Measurements from ENCODE around the gene OMA1. TPM values are rescaled to one million over a fixed set of nuclear protein-coding genes. Genes with fewer than 3 reads are reported as not detected.

The OMA1 gene
- polyA plus RNA-seq, 1 donor (not counting 4 experiments of a cell fraction or from before 2014, with no cell fraction given) = 16.3 TPM

DNA sequence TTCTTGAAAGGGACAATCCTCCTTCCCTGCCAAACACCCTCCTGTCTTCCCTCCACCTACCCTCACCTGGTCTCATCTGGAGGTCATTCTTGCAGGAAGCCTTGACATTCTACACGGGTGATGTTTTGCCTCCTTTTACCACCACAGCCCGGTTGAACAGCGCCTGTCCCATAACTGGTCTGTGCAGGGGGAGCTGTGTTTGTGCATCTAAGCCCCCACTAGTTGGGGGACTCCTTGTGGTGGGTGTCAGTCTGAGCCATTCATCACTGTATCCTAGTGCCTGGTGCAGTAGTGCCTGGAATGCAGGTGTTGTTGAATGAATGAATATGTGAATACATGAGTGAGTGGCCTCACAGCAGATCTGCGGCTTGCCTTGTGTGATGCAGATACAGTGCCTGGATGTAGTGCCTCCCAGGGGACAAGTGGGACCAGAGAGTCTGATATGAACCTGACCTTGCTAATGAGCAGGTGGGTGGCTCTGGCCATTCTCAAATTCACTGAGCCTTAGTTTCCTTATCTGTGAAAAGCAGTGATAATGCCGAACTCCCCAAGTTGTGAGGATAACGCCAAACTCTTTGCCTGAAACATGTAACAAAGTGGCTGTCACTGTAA lies 79.8 kb downstream of the OMA1 start:
- Histone ChIP-seq H4K20me1 (ENCODE audit: control insufficient read depth, extremely low read depth, insufficient read depth, low read length) (no peaks in the 10 kb centered on the region), H3K9me3 (ENCODE audit: control insufficient read depth, low read depth, low read length) (no peaks in the 10 kb centered on the region), H3K79me2 (ENCODE audit: control insufficient read depth, insufficient read depth, low read length) (no peaks in the 10 kb centered on the region), H3K4me3 (ENCODE audit: control insufficient read depth in 2 of 3, extremely low read depth in 1 of 3, insufficient read depth in 2 of 3, low read depth in 1 of 3, low read length in 3 of 3) (no peak overlapping the region), H3K9me1 (ENCODE audit: control insufficient read depth, extremely low read depth, insufficient read depth, low read length) (no peaks in the 10 kb centered on the region), H3K4me2 (ENCODE audit: control insufficient read depth, extremely low read depth, insufficient read depth, low read depth, low read length) (no peak overlapping the region), H3K36me3 (ENCODE audit: control insufficient read depth in 2 of 2, extremely low read depth in 1 of 2, insufficient read depth in 2 of 2, low read length in 2 of 2) (peaks cover 0 to 3% of the 10 kb centered on the region in 2 experiments), H3K4me1 (ENCODE audit: control insufficient read depth, extremely low read depth, insufficient read depth, low read length) (no peaks in the 10 kb centered on the region), H2AFZ (ENCODE audit: control insufficient read depth, low read length) (no peak overlapping the region), H3K27me3 (ENCODE audit: control insufficient read depth, extremely low read depth, insufficient read depth, low read length) (no peaks in the 10 kb centered on the region), H3K9ac (ENCODE audit: control insufficient read depth, extremely low read depth, insufficient read depth, low read length) (no peak overlapping the region), H3K27ac (ENCODE audit: control insufficient read depth, insufficient read depth, low read length) (no peak overlapping the region)
- TF ChIP-seq EZH2 (IDR thresholded peaks at IDR 0.05; ENCODE audit: low read length) = no peak
- TF ChIP-seq, protein P1, sequence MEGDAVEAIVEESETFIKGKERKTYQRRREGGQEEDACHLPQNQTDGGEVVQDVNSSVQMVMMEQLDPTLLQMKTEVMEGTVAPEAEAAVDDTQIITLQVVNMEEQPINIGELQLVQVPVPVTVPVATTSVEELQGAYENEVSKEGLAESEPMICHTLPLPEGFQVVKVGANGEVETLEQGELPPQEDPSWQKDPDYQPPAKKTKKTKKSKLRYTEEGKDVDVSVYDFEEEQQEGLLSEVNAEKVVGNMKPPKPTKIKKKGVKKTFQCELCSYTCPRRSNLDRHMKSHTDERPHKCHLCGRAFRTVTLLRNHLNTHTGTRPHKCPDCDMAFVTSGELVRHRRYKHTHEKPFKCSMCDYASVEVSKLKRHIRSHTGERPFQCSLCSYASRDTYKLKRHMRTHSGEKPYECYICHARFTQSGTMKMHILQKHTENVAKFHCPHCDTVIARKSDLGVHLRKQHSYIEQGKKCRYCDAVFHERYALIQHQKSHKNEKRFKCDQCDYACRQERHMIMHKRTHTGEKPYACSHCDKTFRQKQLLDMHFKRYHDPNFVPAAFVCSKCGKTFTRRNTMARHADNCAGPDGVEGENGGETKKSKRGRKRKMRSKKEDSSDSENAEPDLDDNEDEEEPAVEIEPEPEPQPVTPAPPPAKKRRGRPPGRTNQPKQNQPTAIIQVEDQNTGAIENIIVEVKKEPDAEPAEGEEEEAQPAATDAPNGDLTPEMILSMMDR (optimal IDR thresholded peaks at IDR 0.05 in 1 of 3, IDR thresholded peaks at IDR 0.05 in 1 of 3, conservative IDR thresholded peaks at IDR 0.05 in 1 of 3; ENCODE audit: extremely low read depth in 1 of 3, insufficient read depth in 2 of 3, low read length in 3 of 3) = no peak
- no peak for FAIRE-seq
- DNase-seq (ENCODE audit: low read depth, low spot score) = no peak
- dilution Hi-C loops (cut with MboI; ENCODE audit: extremely low pct_ligation_motif_present, low sequenced_read_pairs) = no loop called here

DNA sequence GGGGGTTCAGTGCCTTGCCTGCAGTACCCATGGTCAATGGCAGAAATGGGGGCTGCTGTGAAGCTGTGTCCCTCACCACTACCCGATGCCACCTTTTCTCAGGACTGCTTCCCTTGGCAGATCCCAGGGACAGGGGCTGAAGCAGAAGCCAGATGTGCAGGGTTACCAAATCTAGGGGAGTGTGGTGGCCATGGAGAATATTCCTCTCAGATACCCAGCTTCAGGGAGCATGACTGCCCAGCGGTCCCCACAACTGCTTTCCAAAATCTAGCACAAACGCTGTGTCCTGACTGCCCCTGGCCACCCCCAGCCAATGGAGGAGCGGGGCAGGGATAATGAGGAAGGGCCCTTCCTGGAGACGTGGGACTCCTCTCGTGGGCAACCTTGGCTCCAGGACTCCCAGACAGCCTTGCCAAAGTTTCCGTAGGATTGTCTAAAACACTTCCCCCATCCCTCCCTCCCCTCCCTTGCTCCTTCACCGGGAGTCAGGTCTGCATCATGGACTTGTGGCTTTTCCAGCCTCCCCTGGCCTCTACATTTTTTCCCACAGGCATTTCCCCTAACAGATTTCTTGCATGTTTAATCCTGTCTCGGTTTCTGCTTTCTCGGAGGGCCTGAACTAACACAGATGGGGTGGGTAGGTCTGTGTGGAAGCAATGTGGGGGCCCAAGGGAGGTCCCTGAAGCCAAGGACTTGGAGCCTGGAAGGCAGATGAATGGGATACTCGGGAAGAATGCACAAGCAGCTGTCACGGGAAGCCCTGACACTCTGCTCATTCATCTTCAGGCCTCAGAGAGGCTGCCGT lies 80.5 kb downstream of the OMA1 start:
- TF ChIP-seq, protein P1 (optimal IDR thresholded peaks at IDR 0.05 in 1 of 3, IDR thresholded peaks at IDR 0.05 in 1 of 3, conservative IDR thresholded peaks at IDR 0.05 in 1 of 3; ENCODE audit: extremely low read depth in 1 of 3, insufficient read depth in 2 of 3, low read length in 3 of 3) = no peak
- no peak for TF ChIP-seq EZH2 (IDR thresholded peaks at IDR 0.05; ENCODE audit: low read length)
- Histone ChIP-seq H3K9me3 (ENCODE audit: control insufficient read depth, low read depth, low read length) (no peaks in the 10 kb centered on the region), H2AFZ (ENCODE audit: control insufficient read depth, low read length) (no peak overlapping the region), H3K79me2 (ENCODE audit: control insufficient read depth, insufficient read depth, low read length) (no peaks in the 10 kb centered on the region), H3K4me1 (ENCODE audit: control insufficient read depth, extremely low read depth, insufficient read depth, low read length) (no peaks in the 10 kb centered on the region), H3K4me3 (ENCODE audit: control insufficient read depth in 2 of 3, extremely low read depth in 1 of 3, insufficient read depth in 2 of 3, low read depth in 1 of 3, low read length in 3 of 3) (no peak overlapping the region), H3K4me2 (ENCODE audit: control insufficient read depth, extremely low read depth, insufficient read depth, low read depth, low read length) (no peak overlapping the region), H3K36me3 (ENCODE audit: control insufficient read depth in 2 of 2, extremely low read depth in 1 of 2, insufficient read depth in 2 of 2, low read length in 2 of 2) (peaks cover 0 to 3% of the 10 kb centered on the region in 2 experiments), H3K9me1 (ENCODE audit: control insufficient read depth, extremely low read depth, insufficient read depth, low read length) (no peaks in the 10 kb centered on the region), H3K27me3 (ENCODE audit: control insufficient read depth, extremely low read depth, insufficient read depth, low read length) (no peaks in the 10 kb centered on the region), H3K9ac (ENCODE audit: control insufficient read depth, extremely low read depth, insufficient read depth, low read length) (no peak overlapping the region), H3K27ac (ENCODE audit: control insufficient read depth, insufficient read depth, low read length) (no peak overlapping the region), H4K20me1 (ENCODE audit: control insufficient read depth, extremely low read depth, insufficient read depth, low read length) (no peaks in the 10 kb centered on the region)
- dilution Hi-C loops (cut with MboI; ENCODE audit: extremely low pct_ligation_motif_present, low sequenced_read_pairs) = no loop called here
- FAIRE-seq = no peak
- DNase-seq (ENCODE audit: low read depth, low spot score) = no peak

Data from keratinocyte (primary cell).